Thoracic aorta (tissue), 2 donors: ENCODE results near the gene RPP40. TPM values are rescaled to one million over a fixed set of nuclear protein-coding genes. Genes with fewer than 3 reads are reported as not detected.

Experiments
- ATAC-seq: fragments of 150-250 bp; one replicate; pipeline ENCODE4 v1.8.0; 2017; ENCODE audit warnings: low read depth; ENCODE audit not compliant: insufficient number of reproducible peaks, low FRiP score
- DNase-seq: peaks from one replicate; pipeline ENCODE4 v3.0.0-alpha.2; 2020; ENCODE audit warnings: low spot score
- H3K27ac ChIP-seq, 2 donors: fragments of 200-600 bp; sonication (generic); 1 replicate in 1 of 2; 2 replicates in 1 of 2; pipeline ENCODE4 v1.5.1; 2016; ENCODE audit warnings: mild to moderate bottlenecking in 2 of 2, moderate library complexity in 2 of 2
- H3K27me3 ChIP-seq: fragments of 200-600 bp; sonication (generic); replicated peaks from 2 replicates; pipeline ENCODE4 v1.6.0; 2016; ENCODE audit warnings: mild to moderate bottlenecking; ENCODE audit not compliant: insufficient read depth
- H3K36me3 ChIP-seq: fragments of 200-600 bp; sonication (generic); one replicate; pipeline ENCODE4 v1.5.1; 2016
- H3K4me1 ChIP-seq, 2 donors: fragments of 200-600 bp; sonication (generic); 1 replicate in 1 of 2; 2 replicates in 1 of 2; pipeline versions ENCODE4 v1.5.1 to v1.6.0; 2016; ENCODE audit warnings: low read depth in 2 of 2, mild to moderate bottlenecking in 1 of 2; ENCODE audit not compliant: control insufficient read depth in 1 of 2
- H3K4me3 ChIP-seq: fragments of 200-600 bp; sonication (generic); 2 replicates; pipeline ENCODE4 v1.5.1; 2016; ENCODE audit warnings: mild to moderate bottlenecking
- H3K9me3 ChIP-seq: fragments of 200-600 bp; sonication (generic); 2 replicates; pipeline ENCODE4 v1.5.1; 2016
- CTCF ChIP-seq: fragments of 200-600 bp; sonication (generic); IDR thresholded peaks from one replicate; pipeline ENCODE4 v1.5.1; 2019; ENCODE audit warnings: antibody characterized with exemption
- total RNA-seq, 2 donors: library from RNA; depleted of rRNA; stranded (reverse); fragments of >200 nt; gene quantifications; one replicate each; pipeline versions ENCODE4 v1.1.0 to v1.2.3, GENCODE V29; 2016

Gene RPP40
- total RNA-seq, 2 donors from 2014 or later: 2.4 to 11.4 TPM

DNA sequence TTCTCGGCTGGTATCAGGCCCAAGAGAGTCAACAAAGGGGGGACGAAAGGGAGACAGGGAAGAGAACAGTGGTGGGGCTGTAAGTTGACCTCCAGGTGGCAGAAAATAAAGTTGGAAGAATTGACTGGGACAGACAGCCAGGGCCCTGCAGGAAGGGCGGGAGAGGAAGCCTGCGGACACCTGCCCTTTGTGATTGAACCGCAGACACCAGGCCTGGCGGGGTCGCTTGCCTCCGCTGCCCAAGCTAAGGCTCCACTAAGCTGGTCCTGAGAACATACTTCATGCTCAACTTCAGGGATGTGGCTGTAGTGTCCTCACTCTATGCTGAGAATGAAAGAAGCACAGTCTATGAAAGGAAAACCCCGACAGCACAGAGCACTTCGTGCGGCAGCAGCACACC lies 53.8 kb downstream of the RPP40 start:
- H3K4me1 ChIP-seq: no peaks in the 10 kb centered on the region
- peaks cover 28% of the 10 kb centered on the region for H3K36me3 ChIP-seq
- no peaks in the 10 kb centered on the region for H3K27me3 ChIP-seq
- H3K27ac ChIP-seq: no peak overlapping the region
- no peak for TF ChIP-seq CTCF
- H3K9me3 ChIP-seq: no peaks in the 10 kb centered on the region
- no peak overlapping the region for H3K4me3 ChIP-seq
- ATAC-seq (no peak), DNase-seq (no peak)

DNA sequence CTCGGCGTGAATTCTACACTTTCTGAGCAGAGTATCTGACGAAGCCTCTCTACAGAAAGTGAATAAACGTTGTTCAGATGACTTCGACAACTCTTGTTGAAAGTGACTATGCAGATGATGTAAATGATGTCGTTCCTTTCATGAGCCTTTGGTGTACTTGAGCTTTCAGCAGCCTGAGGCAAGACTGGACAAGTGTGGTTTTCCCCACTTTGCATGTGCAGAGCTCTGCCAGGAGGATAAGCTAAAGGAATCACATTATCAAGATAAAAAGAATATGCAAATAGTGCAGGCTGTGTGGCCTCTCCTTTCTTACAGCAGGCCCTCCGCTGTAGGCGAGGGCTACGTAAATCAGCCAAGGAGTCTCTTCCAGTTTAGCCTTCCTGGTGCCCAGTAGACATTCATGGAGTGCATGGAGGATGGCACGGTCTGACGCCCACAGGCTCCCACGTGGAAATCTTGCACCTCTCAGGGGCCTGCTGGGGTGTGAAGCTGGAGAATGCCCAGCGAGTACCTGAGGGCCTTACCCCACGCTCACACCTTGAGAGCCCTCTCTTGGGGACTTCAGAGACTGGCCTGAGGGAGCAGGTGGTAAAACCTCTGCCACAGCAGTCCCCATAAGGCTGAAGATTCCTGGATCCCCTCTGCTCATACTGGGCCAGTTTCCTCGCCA lies 54.9 kb downstream of the RPP40 start:
- peaks cover 34% of the 10 kb centered on the region for H3K36me3 ChIP-seq
- no peak for TF ChIP-seq CTCF
- DNase-seq: no peak
- no peaks in the 10 kb centered on the region for H3K27me3 ChIP-seq
- no peak for ATAC-seq
- H3K4me1 ChIP-seq: no peaks in the 10 kb centered on the region
- no peak overlapping the region for H3K27ac ChIP-seq
- H3K4me3 ChIP-seq: no peak overlapping the region
- no peaks in the 10 kb centered on the region for H3K9me3 ChIP-seq

DNA sequence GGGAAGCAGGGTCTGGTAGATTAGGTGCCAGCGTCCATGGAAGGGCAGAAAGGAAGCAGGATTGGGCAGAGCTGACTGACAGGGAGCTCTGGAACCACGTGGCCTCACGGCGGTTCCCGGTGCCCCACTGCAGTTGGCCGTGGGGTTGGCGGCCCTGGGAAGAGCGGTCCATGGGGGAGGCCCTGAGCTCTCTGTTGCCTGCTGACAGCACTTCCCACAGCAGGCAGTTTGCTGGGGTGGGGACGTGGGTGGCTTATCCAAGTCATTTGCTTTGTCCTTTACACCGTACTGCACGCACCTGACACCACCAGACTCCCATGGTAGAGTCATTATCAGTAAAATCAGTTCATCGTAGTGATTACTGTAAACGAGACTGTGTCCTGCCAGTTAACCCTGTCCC lies 56.1 kb downstream of the RPP40 start:
- no peak for ATAC-seq
- no peak for TF ChIP-seq CTCF
- Histone ChIP-seq H3K9me3 (no peaks in the 10 kb centered on the region), H3K27me3 (no peaks in the 10 kb centered on the region), H3K4me3 (no peak overlapping the region), H3K4me1 (peaks cover 0 to 2% of the 10 kb centered on the region in 2 donors), H3K27ac (no peak overlapping the region), H3K36me3 (peaks cover 30% of the 10 kb centered on the region)
- DNase-seq: no peak

GRCh38 chr6:4946521-4946920 lies 57.3 kb downstream of the RPP40 start:
- Histone ChIP-seq H3K36me3 (peaks cover 23% of the 10 kb centered on the region), H3K27ac (no peak overlapping the region), H3K9me3 (no peaks in the 10 kb centered on the region), H3K27me3 (no peaks in the 10 kb centered on the region), H3K4me1 (peaks cover 0 to 13% of the 10 kb centered on the region in 2 donors), H3K4me3 (no peak overlapping the region)
- no peak for ATAC-seq
- TF ChIP-seq CTCF: no peak
- no peak for DNase-seq

Other genes with a start within 250 kb of the RPP40 start
- 10 to 100 TPM; 22.7 to 38.2 TPM for gene CDYL, start 227.6 kb downstream of the RPP40 start, total RNA-seq
- gene PPP1R3G, start 81.3 kb upstream of the RPP40 start, total RNA-seq: 1 to 10 TPM; 3.7 to 7.3 TPM